GM12865 (cell line): Measurements from ENCODE around the gene SLC25A44.

Source experiments
- DNase-seq: peaks from one replicate; pipeline ENCODE4 v3.0.0; 2010; ENCODE audit warnings: low read depth
- H3K4me3 ChIP-seq: 2 replicates; pipeline ENCODE4 v1.5.1; 2011; ENCODE audit warnings: mild to moderate bottlenecking, low read depth, low read length, control low read depth
- CTCF ChIP-seq: IDR thresholded peaks from 2 replicates; pipeline ENCODE4 v1.5.1; 2011; ENCODE audit warnings: low read length, control low read depth, low read depth, inconsistent platforms; ENCODE audit not compliant: insufficient read depth; ENCODE audit errors: missing control alignments

The SLC25A44 gene

GRCh38 chr1:156246241-156246780, 52.4 kb downstream of the SLC25A44 start:
- no peak for TF ChIP-seq CTCF
- DNase-seq = no peak

GRCh38 chr1:156246781-156247459, 53.0 kb downstream of the SLC25A44 start:
- no peak for DNase-seq
- no peak overlapping the region for H3K4me3 ChIP-seq
- no peak for TF ChIP-seq CTCF

More at GRCh38 chr1:156246241-156246780, 52.4 kb downstream of the SLC25A44 start:
- peak overlapping the region; percentile 78 for H3K4me3 ChIP-seq

GRCh38 chr1:156247460-156248322, 53.8 kb downstream of the SLC25A44 start, which contains the start of gene PAQR6:
TSS of gene PAQR6 (minus strand) at chr1:156248056. CDS start at chr1:156246731, 1,325 bp downstream.
- no peak within 1 kb of the TSS for H3K4me3 ChIP-seq
- no peak for TF ChIP-seq CTCF
- no peak for DNase-seq

DNA sequence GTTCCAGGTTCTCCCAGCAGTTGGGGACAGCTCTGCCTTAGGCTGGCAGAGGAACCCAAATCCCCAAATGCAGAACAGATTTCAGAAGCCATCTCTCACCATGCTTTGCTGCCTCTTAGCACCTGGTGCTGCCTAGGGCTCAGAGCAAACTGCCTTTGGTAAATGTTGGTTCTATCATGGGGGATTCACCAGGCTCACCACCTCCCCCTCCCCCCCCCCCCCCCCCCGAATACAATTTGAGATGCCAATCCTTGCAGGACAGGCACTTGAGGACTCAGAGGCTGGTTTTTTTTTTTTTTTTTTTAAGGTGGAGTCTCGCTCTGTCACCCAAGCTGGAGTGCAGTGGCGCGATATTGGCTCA, 54.4 kb downstream of the SLC25A44 start:
- no peak overlapping the region for H3K4me3 ChIP-seq
- no peak for TF ChIP-seq CTCF
- no peak for DNase-seq

- TF ChIP-seq CTCF = no peak
- no peak overlapping the region for H3K4me3 ChIP-seq
- DNase-seq = no peak
These were observed 55.7 kb downstream of the SLC25A44 start for GRCh38 chr1:156249593-156249992.

DNA sequence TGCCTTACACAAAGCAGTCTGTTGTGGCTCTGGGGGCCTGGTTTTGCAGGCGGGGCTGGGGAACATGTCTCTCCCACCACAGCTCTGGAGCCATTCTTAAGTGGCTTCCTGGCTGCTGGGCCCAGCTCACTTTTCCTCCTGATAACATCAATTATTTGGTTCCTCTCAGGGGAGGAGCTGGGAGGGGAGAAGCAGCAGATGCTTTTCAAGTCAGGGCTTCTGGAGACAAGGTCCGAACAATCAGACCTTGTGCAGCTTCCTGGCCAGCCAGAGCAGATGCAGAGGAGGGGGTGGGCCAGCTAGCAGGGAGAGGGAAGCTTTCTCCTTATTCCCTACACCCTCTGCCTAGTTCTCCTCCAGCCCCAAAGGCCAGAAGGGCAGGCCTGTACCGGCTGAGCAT, 57.6 kb downstream of the SLC25A44 start:
- DNase-seq = no peak
- no peak for TF ChIP-seq CTCF
- H3K4me3 ChIP-seq = no peak overlapping the region
